A549 (cell line): ENCODE data around the gene CCDC126.

Experiments
- CBX2 ChIP-seq: fragments of 200-600 bp; sonication (generic); IDR thresholded peaks from 2 replicates; pipeline ENCODE4 v1.6.1; 2016; ENCODE audit warnings: low read depth, mild to moderate bottlenecking, borderline replicate concordance
- CHD2 ChIP-seq: fragments of 150-350 bp; IDR thresholded peaks from 2 replicates; pipeline ENCODE4 v1.6.1; 2014; ENCODE audit warnings: low read length; ENCODE audit not compliant: partially characterized antibody
- CHD4 ChIP-seq: fragments of 200-600 bp; sonication (generic); IDR thresholded peaks from 2 replicates; pipeline ENCODE4 v1.6.1; 2016; ENCODE audit warnings: antibody characterized with exemption, mild to moderate bottlenecking, borderline replicate concordance
- HOXB5 ChIP-seq: fragments of 250-450 bp; sonication (Bioruptor Pico); IDR thresholded peaks from 2 replicates; pipeline ENCODE4 v1.5.0; 2020; ENCODE audit warnings: mild to moderate bottlenecking, moderate library complexity
- KDM5A ChIP-seq: fragments of 200-600 bp; sonication (generic); IDR thresholded peaks from 2 replicates; pipeline ENCODE4 v1.6.1; 2016; ENCODE audit warnings: antibody characterized with exemption, mild to moderate bottlenecking
- NPAS2 ChIP-seq: fragments of 250-450 bp; sonication (Bioruptor Pico); IDR thresholded peaks from 2 replicates; pipeline ENCODE4 v1.8.0; 2022; ENCODE audit warnings: mild to moderate bottlenecking, moderate library complexity, borderline replicate concordance
- POLR2A ChIP-seq: IDR thresholded peaks from 2 replicates; pipeline ENCODE4 v1.6.1; 2012; ENCODE audit warnings: mild to moderate bottlenecking, low read length
- POLR2AphosphoS2 ChIP-seq: conservative IDR thresholded peaks from 2 replicates; pipeline ENCODE4 v1.6.1; 2012; ENCODE audit warnings: low read length, improper control_type of control experiment, inconsistent platforms
- SMC3 ChIP-seq: fragments of >200 bp; sonication (Bioruptor Twin); formaldehyde crosslinking; IDR thresholded peaks from 3 replicates; pipeline ENCODE4 v1.6.1; 2018; ENCODE audit warnings: inconsistent platforms
- TF ChIP-seq, protein P1 (sequence below): fragments of >200 bp; sonication (Bioruptor Twin); formaldehyde crosslinking; IDR thresholded peaks from 3 replicates; pipeline ENCODE4 v1.5.1; 2016
- TF ChIP-seq, protein P2 (sequence below): fragments of 250-450 bp; sonication (Bioruptor Pico); IDR thresholded peaks from 2 replicates; pipeline ENCODE4 v1.5.0; 2021; ENCODE audit warnings: mild to moderate bottlenecking, moderate library complexity, borderline replicate concordance

DNA sequence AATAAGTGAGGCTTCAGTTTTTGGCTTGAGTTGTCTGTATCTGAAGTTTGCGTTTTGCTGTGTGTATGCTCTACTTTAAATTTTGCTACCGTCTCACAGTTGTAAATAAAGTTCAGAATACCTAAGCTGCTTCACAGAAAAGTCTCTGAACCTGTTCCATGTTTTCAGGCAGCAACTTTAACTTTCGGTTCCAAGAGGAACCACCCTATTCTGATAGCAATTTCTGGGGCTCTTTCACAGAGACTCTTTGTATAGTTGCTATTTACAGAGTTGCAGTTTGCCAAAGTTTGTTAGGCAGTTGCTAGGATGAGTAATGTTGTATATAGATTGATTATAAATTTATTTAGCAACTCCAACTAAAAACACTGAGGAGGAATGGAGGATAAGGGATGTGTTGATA lies 88.5 kb downstream of the CCDC126 start:
- TF ChIP-seq HOXB5 (CRISPR knock-in tag) (no peak), CHD2 (no peak), POLR2A (no peak), CBX2 (no peak), KDM5A (no peak), POLR2AphosphoS2 (no peak), NPAS2 (no peak), CHD4 (no peak), SMC3 (no peak)
- TF ChIP-seq, protein P1, sequence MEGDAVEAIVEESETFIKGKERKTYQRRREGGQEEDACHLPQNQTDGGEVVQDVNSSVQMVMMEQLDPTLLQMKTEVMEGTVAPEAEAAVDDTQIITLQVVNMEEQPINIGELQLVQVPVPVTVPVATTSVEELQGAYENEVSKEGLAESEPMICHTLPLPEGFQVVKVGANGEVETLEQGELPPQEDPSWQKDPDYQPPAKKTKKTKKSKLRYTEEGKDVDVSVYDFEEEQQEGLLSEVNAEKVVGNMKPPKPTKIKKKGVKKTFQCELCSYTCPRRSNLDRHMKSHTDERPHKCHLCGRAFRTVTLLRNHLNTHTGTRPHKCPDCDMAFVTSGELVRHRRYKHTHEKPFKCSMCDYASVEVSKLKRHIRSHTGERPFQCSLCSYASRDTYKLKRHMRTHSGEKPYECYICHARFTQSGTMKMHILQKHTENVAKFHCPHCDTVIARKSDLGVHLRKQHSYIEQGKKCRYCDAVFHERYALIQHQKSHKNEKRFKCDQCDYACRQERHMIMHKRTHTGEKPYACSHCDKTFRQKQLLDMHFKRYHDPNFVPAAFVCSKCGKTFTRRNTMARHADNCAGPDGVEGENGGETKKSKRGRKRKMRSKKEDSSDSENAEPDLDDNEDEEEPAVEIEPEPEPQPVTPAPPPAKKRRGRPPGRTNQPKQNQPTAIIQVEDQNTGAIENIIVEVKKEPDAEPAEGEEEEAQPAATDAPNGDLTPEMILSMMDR: no peak
- TF ChIP-seq, protein P2, sequence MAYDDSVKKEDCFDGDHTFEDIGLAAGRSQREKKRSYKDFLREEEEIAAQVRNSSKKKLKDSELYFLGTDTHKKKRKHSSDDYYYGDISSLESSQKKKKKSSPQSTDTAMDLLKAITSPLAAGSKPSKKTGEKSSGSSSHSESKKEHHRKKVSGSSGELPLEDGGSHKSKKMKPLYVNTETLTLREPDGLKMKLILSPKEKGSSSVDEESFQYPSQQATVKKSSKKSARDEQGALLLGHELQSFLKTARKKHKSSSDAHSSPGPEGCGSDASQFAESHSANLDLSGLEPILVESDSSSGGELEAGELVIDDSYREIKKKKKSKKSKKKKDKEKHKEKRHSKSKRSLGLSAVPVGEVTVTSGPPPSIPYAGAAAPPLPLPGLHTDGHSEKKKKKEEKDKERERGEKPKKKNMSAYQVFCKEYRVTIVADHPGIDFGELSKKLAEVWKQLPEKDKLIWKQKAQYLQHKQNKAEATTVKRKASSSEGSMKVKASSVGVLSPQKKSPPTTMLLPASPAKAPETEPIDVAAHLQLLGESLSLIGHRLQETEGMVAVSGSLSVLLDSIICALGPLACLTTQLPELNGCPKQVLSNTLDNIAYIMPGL: no peak
